Panc1 (cell line): Measurements from ENCODE around the gene NFATC1. TPM values are rescaled to one million over a fixed set of nuclear protein-coding genes. Genes with fewer than 3 reads are reported as not detected.
A peak's percentile ranks its signal among the peaks of the same experiment; 100 is the strongest.

ENCODE experiments used
- ATAC-seq: fragments of 200-7000 bp; cut with Tn5 transposase; 2 replicates; pipeline ENCODE4 v1.9.1; 2020; ENCODE audit warnings: mild to moderate bottlenecking, moderate library complexity
- BruUV-seq: library from RNA; stranded (reverse); fragments of 400-500 nt; replicated peaks from 2 replicates; lab custom pipeline; 2021; lab: Mats Ljungman, UMichigan
- CTCF ChIA-PET: fragments of 300-600 bp; sonication (Branson Sonifier 250); formaldehyde crosslinking; loops from one replicate; lab custom pipeline; 2022; ENCODE audit warnings: antibody characterized with exemption; lab: Charles Lee
- POLR2A ChIA-PET: fragments of 300-600 bp; sonication (Branson Sonifier 250); formaldehyde crosslinking; loops from one replicate; lab custom pipeline; 2022; ENCODE audit warnings: antibody characterized with exemption; lab: Charles Lee
- DNase-seq: peaks from one replicate; pipeline ENCODE4 v3.0.0-alpha.2; 2010; ENCODE audit warnings: low read depth, low spot score
- H3K27ac ChIP-seq: 2 replicates; pipeline ENCODE4 v1.5.1; 2011; ENCODE audit warnings: mild to moderate bottlenecking, low read length, inconsistent platforms
- H3K27me3 ChIP-seq: fragments of 200-500 bp; sonication (Bioruptor generic); 2 replicates; pipeline ENCODE4 v1.6.0; 2014; ENCODE audit warnings: low read length, inconsistent platforms; ENCODE audit not compliant: control insufficient read depth, insufficient read depth
- H3K36me3 ChIP-seq: fragments of 200-500 bp; sonication (Bioruptor generic); 2 replicates; pipeline ENCODE4 v1.5.1; 2014; ENCODE audit warnings: inconsistent platforms, mild to moderate bottlenecking, low read length, moderate library complexity; ENCODE audit not compliant: control insufficient read depth, insufficient read depth
- H3K4me1 ChIP-seq: 2 replicates; pipeline ENCODE4 v1.5.1; 2011; ENCODE audit warnings: inconsistent platforms, mild to moderate bottlenecking, low read length, moderate library complexity; ENCODE audit not compliant: control insufficient read depth, insufficient read depth
- H3K4me3 ChIP-seq, 2 experiments: 2 replicates each; pipeline ENCODE4 v1.5.1; 2011 to 2012; ENCODE audit warnings: low read depth in 2 of 2, low read length in 2 of 2, mild to moderate bottlenecking in 2 of 2, inconsistent platforms in 1 of 2, moderate library complexity in 1 of 2
- H3K9me3 ChIP-seq: fragments of 200-500 bp; sonication (Bioruptor generic); 2 replicates; pipeline ENCODE4 v1.5.1; 2014; ENCODE audit warnings: low read depth, mild to moderate bottlenecking, inconsistent platforms, low read length, moderate library complexity; ENCODE audit not compliant: control insufficient read depth, insufficient read depth
- CTCF ChIP-seq: fragments of 450-650 bp; IDR thresholded peaks from 2 replicates; pipeline ENCODE4 v1.5.1; 2017; ENCODE audit warnings: mild to moderate bottlenecking
- POLR2AphosphoS5 ChIP-seq: IDR thresholded peaks from 2 replicates; pipeline ENCODE4 v1.6.1; 2012; ENCODE audit warnings: mild to moderate bottlenecking, low read depth, low read length, moderate library complexity
- REST ChIP-seq, 2 experiments: IDR thresholded peaks; 2 replicates each; pipeline ENCODE4 v1.6.1; 2011 to 2012; ENCODE audit warnings: low read depth in 2 of 2, control low read depth in 1 of 2, low read length in 1 of 2, mild to moderate bottlenecking in 1 of 2, moderate library complexity in 1 of 2; ENCODE audit not compliant: insufficient read depth in 1 of 2
- SIN3A ChIP-seq: IDR thresholded peaks from 2 replicates; pipeline ENCODE4 v1.6.1; 2012; ENCODE audit warnings: low read depth, mild to moderate bottlenecking, low read length, moderate library complexity, borderline replicate concordance; ENCODE audit not compliant: insufficient read depth
- TCF7L2 ChIP-seq: IDR thresholded peaks from 2 replicates; pipeline ENCODE4 v1.6.1; 2011; ENCODE audit warnings: mild to moderate bottlenecking, low read depth, low read length, inconsistent platforms
- in situ Hi-C: cut with HindIII; loops from 2 replicates; pipeline ENCODE4 v1.10.0; 2016; ENCODE audit warnings: low sequenced_read_pairs, low pct_unique_long_range_greater_than_20kb
- intact Hi-C: fragments of 100-400 bp; cut with micrococcal nuclease; formaldehyde crosslinking; loops from one replicate; pipeline ENCODE4 v1.10.0; 2022; ENCODE audit not compliant: unreplicated experiment
- total RNA-seq: library from RNA; stranded (reverse); gene quantifications from one replicate; pipeline ENCODE4 v1.2.1, GENCODE V29; 2021; ENCODE audit not compliant: unreplicated experiment

NFATC1 gene
- total RNA-seq, 1 experiment from 2014 or later: 30.8 TPM

GRCh38 chr18:79396431-79397246 lies 909 bp downstream of the NFATC1 start:
- peak overlapping the region; percentile 69 for H3K27ac ChIP-seq
- intact Hi-C loops: no loop called here
- peaks cover 27% of the 10 kb centered on the region for H3K4me1 ChIP-seq
- peak overlapping the region; percentile 53 to 64 for H3K4me3 ChIP-seq
- in situ Hi-C loops: no loop called here
- H3K27me3 ChIP-seq: no peaks in the 10 kb centered on the region
- H3K9me3 ChIP-seq: no peaks in the 10 kb centered on the region
- DNase-seq: no peak
- no TSS peak for BruUV-seq
- ChIA-PET CTCF (interaction anchor here (0.6 kb wide), 2 partner anchors 9 to 250 kb away, joined by 3 to 4 read pairs; no protein-coding TSS in a partner anchor), POLR2A (no interaction called here)
- peak; percentile 59 for ATAC-seq
- H3K36me3 ChIP-seq: no peaks in the 10 kb centered on the region
- no peak for TF ChIP-seq TCF7L2
- no peak for TF ChIP-seq REST (IDR thresholded peaks at IDR 0.05; ENCODE audit: insufficient read depth in 1 of 2, low read depth in 2 of 2, low read length in 1 of 2)
- TF ChIP-seq POLR2AphosphoS5: no peak
- no peak for TF ChIP-seq CTCF
- no peak for TF ChIP-seq SIN3A

GRCh38 chr18:79397247-79397829 lies 1.6 kb downstream of the NFATC1 start:
- ATAC-seq: no peak
- TF ChIP-seq SIN3A: no peak
- TF ChIP-seq TCF7L2: no peak
- no peak for TF ChIP-seq POLR2AphosphoS5
- TF ChIP-seq REST (IDR thresholded peaks at IDR 0.05; ENCODE audit: insufficient read depth in 1 of 2, low read depth in 2 of 2, low read length in 1 of 2): no peak
- H3K9me3 ChIP-seq: no peaks in the 10 kb centered on the region
- ChIA-PET CTCF (interaction anchor here (0.6 kb wide), 1 partner anchor 8 kb away, joined by 3 read pairs; no protein-coding TSS in a partner anchor), POLR2A (interaction anchor here (1.0 kb wide), 1 partner anchor 33 kb away, joined by 9 read pairs; no protein-coding TSS in a partner anchor)
- H3K36me3 ChIP-seq: no peaks in the 10 kb centered on the region
- peaks cover 27% of the 10 kb centered on the region for H3K4me1 ChIP-seq
- in situ Hi-C loops (no loop called here), intact Hi-C loops (no loop called here)
- no peak for DNase-seq
- H3K27ac ChIP-seq: no peak overlapping the region
- H3K27me3 ChIP-seq: no peaks in the 10 kb centered on the region
- TSS peak; percentile 76 for BruUV-seq
- H3K4me3 ChIP-seq: peak overlapping the region in 1 of 2 experiments; percentile 64; a peak in 1 of 4 replicates
